SK-N-SH treated with all-trans-retinoic acid at 6 μM for 48 hours (cell line): ENCODE measurements around the gene TOP2B.

ENCODE experiments used
- BACH2 ChIP-seq: fragments of 250-450 bp; sonication (Bioruptor Pico); IDR thresholded peaks from 2 replicates; pipeline ENCODE4 v1.9.0; 2021; ENCODE audit warnings: mild to moderate bottlenecking, borderline replicate concordance
- GLIS3 ChIP-seq: fragments of 250-450 bp; sonication (Bioruptor Pico); IDR thresholded peaks from 2 replicates; pipeline ENCODE4 v1.5.0; 2020; ENCODE audit warnings: mild to moderate bottlenecking, moderate library complexity
- TOX ChIP-seq: fragments of 250-450 bp; sonication (Bioruptor Pico); IDR thresholded peaks from 2 replicates; pipeline ENCODE4 v1.8.0; 2021; ENCODE audit warnings: mild to moderate bottlenecking, moderate library complexity, borderline replicate concordance
- ZFP3 ChIP-seq: fragments of 250-450 bp; sonication (Bioruptor Pico); IDR thresholded peaks from 2 replicates; pipeline ENCODE4 v1.5.0; 2020; ENCODE audit warnings: mild to moderate bottlenecking, moderate library complexity

- TF ChIP-seq TOX (no peak), ZFP3 (no peak), GLIS3 (no peak), BACH2 (no peak)
These were observed 9.1 kb upstream of the TOP2B start for GRCh38 chr3:25673738-25674298.
